ENCODE data around the gene MAML3.

Gene MAML3

GRCh38 chr4:139685180-139685579 is 468.8 kb downstream of the MAML3 start:
- DNase-seq (ENCODE audit: low read depth) = no peak

- DNase-seq (ENCODE audit: low read depth) = peak; percentile 40
Observed at GRCh38 chr4:139684351-139684750, 469.6 kb downstream of the MAML3 start.

GRCh38 chr4:139682741-139683151 is 471.2 kb downstream of the MAML3 start:
- no peak for DNase-seq (ENCODE audit: low read depth)

GRCh38 chr4:139682309-139682708 is 471.7 kb downstream of the MAML3 start:
- DNase-seq (ENCODE audit: low read depth) = no peak

- no peak for DNase-seq (ENCODE audit: low read depth)
Observed at GRCh38 chr4:139676913-139677585, 476.9 kb downstream of the MAML3 start.

- no peak for DNase-seq (ENCODE audit: low read depth)
Observed at GRCh38 chr4:139676365-139676764, 477.6 kb downstream of the MAML3 start.

GRCh38 chr4:139675651-139676050 is 478.3 kb downstream of the MAML3 start:
- no peak for DNase-seq (ENCODE audit: low read depth)

- no peak for DNase-seq (ENCODE audit: low read depth)
Observed at GRCh38 chr4:139674875-139675550, 479.0 kb downstream of the MAML3 start.

GRCh38 chr4:139672732-139673131 is 481.3 kb downstream of the MAML3 start:
- DNase-seq (ENCODE audit: low read depth) = no peak

GRCh38 chr4:139672215-139672614 is 481.8 kb downstream of the MAML3 start:
- no peak for DNase-seq (ENCODE audit: low read depth)

- DNase-seq (ENCODE audit: low read depth) = no peak
Observed at GRCh38 chr4:139670775-139671174, 483.2 kb downstream of the MAML3 start.

GRCh38 chr4:139669890-139670289 is 484.1 kb downstream of the MAML3 start:
- DNase-seq (ENCODE audit: low read depth) = no peak

- DNase-seq (ENCODE audit: low read depth) = no peak
Observed at GRCh38 chr4:139669335-139669734, 484.6 kb downstream of the MAML3 start.

- no peak for DNase-seq (ENCODE audit: low read depth)
Observed at GRCh38 chr4:139668658-139669201, 485.3 kb downstream of the MAML3 start.

GRCh38 chr4:139668036-139668435 is 485.9 kb downstream of the MAML3 start:
- no peak for DNase-seq (ENCODE audit: low read depth)

Data from fibroblast of the conjunctiva (primary cell).